NT2/D1 (cell line): ENCODE data around the gene SYNE2.

Source experiments
- DNase-seq: peaks from one replicate; pipeline ENCODE4 v3.0.0-alpha.2; 2011; ENCODE audit warnings: low read depth, low spot score
- H3K27me3 ChIP-seq: 2 replicates; pipeline ENCODE4 v1.6.0; 2011; ENCODE audit warnings: mild to moderate bottlenecking; ENCODE audit not compliant: insufficient read length, insufficient read depth
- H3K36me3 ChIP-seq: 2 replicates; pipeline ENCODE4 v1.6.1; 2011; ENCODE audit warnings: mild to moderate bottlenecking, low read length, mixed read lengths; ENCODE audit not compliant: insufficient read depth, insufficient read length
- H3K4me1 ChIP-seq: 2 replicates; pipeline ENCODE4 v1.5.1; 2011; ENCODE audit not compliant: insufficient read depth, insufficient read length
- H3K4me3 ChIP-seq: 2 replicates; pipeline ENCODE4 v1.5.1; 2011; ENCODE audit warnings: low read depth; ENCODE audit not compliant: insufficient read length
- H3K9ac ChIP-seq: 2 replicates; pipeline ENCODE4 v1.6.0; 2011; ENCODE audit warnings: low read depth; ENCODE audit not compliant: insufficient read length
- H3K9me3 ChIP-seq: 2 replicates; pipeline ENCODE4 v1.5.1; 2011; ENCODE audit warnings: mild to moderate bottlenecking, low read length; ENCODE audit not compliant: insufficient read depth
- SUZ12 ChIP-seq: IDR thresholded peaks from 2 replicates; pipeline ENCODE4 v1.6.1; 2011; ENCODE audit not compliant: insufficient read length, insufficient read depth; ENCODE audit errors: extremely low read depth
- YY1 ChIP-seq: IDR thresholded peaks from 2 replicates; pipeline ENCODE4 v1.6.1; 2011; ENCODE audit not compliant: insufficient read length, insufficient read depth
- ZNF274 ChIP-seq: IDR thresholded peaks from 2 replicates; pipeline ENCODE4 v1.6.1; 2011; ENCODE audit warnings: mild to moderate bottlenecking, low read depth, low read length

The SYNE2 gene

GRCh38 chr14:64255756-64256155, 403.0 kb downstream of the SYNE2 start:
- no peaks in the 10 kb centered on the region for H3K4me1 ChIP-seq
- TF ChIP-seq ZNF274, result no peak
- no peak for TF ChIP-seq SUZ12
- TF ChIP-seq YY1, result no peak
- H3K9ac ChIP-seq, result no peak overlapping the region

GRCh38 chr14:64260418-64260817, 407.6 kb downstream of the SYNE2 start:
- H3K9me3 ChIP-seq, result no peaks in the 10 kb centered on the region
- DNase-seq, result no peak

More at GRCh38 chr14:64255756-64256155, 403.0 kb downstream of the SYNE2 start:
- Histone ChIP-seq H3K36me3 (no peaks in the 10 kb centered on the region), H3K9me3 (no peaks in the 10 kb centered on the region), H3K27me3 (no peaks in the 10 kb centered on the region), H3K4me3 (no peak overlapping the region)
- DNase-seq, result no peak

GRCh38 chr14:64265222-64265621, 412.4 kb downstream of the SYNE2 start:
- H3K36me3 ChIP-seq, result no peaks in the 10 kb centered on the region
- no peak for DNase-seq
- no peaks in the 10 kb centered on the region for H3K9me3 ChIP-seq
- H3K9ac ChIP-seq, result no peak overlapping the region
- H3K4me1 ChIP-seq, result no peaks in the 10 kb centered on the region
- no peaks in the 10 kb centered on the region for H3K27me3 ChIP-seq
- TF ChIP-seq ZNF274, result no peak
- H3K4me3 ChIP-seq, result no peak overlapping the region

More at GRCh38 chr14:64260418-64260817, 407.6 kb downstream of the SYNE2 start:
- Histone ChIP-seq H3K4me3 (no peak overlapping the region), H3K27me3 (no peaks in the 10 kb centered on the region), H3K4me1 (no peaks in the 10 kb centered on the region), H3K9ac (no peak overlapping the region), H3K36me3 (no peaks in the 10 kb centered on the region)
- no peak for TF ChIP-seq SUZ12
- TF ChIP-seq YY1, result no peak
- TF ChIP-seq ZNF274, result no peak

GRCh38 chr14:64266239-64266638, 413.4 kb downstream of the SYNE2 start:
- Histone ChIP-seq H3K9ac (no peak overlapping the region), H3K36me3 (no peaks in the 10 kb centered on the region), H3K4me3 (no peak overlapping the region), H3K9me3 (no peaks in the 10 kb centered on the region), H3K4me1 (no peaks in the 10 kb centered on the region), H3K27me3 (no peaks in the 10 kb centered on the region)
- TF ChIP-seq ZNF274, result no peak
- TF ChIP-seq SUZ12, result no peak
- no peak for TF ChIP-seq YY1
- DNase-seq, result no peak

GRCh38 chr14:64272019-64272418, 419.2 kb downstream of the SYNE2 start:
- Histone ChIP-seq H3K4me3 (no peak overlapping the region), H3K9me3 (no peaks in the 10 kb centered on the region), H3K36me3 (no peaks in the 10 kb centered on the region), H3K4me1 (no peaks in the 10 kb centered on the region), H3K9ac (no peak overlapping the region), H3K27me3 (no peaks in the 10 kb centered on the region)
- TF ChIP-seq ZNF274, result no peak
- no peak for TF ChIP-seq SUZ12
- TF ChIP-seq YY1, result no peak
- no peak for DNase-seq
